Endothelial cell of umbilical vein (primary cell): ENCODE data around the gene SARS1. TPM values are rescaled to one million over a fixed set of nuclear protein-coding genes. Genes with fewer than 3 reads are reported as not detected.
"Not testable (repeated sequence)": the region's sequence is repeated elsewhere in the genome, so short reads cannot be mapped to it uniquely, and the experiment has no call there.

Experiments
- BruUV-seq: library from RNA; stranded (reverse); fragments of 400-500 nt; replicated peaks from 2 replicates; lab custom pipeline; 2021; lab: Mats Ljungman, UMichigan
- CTCF ChIA-PET: fragments of 300-600, 350-600 bp; sonication (Branson Sonifier 250); formaldehyde crosslinking; loops from one replicate; lab custom pipeline; 2021; ENCODE audit warnings: antibody characterized with exemption, inconsistent platforms; lab: Charles Lee
- POLR2A ChIA-PET: fragments of 300-600, 350-600 bp; sonication (Branson Sonifier 250); formaldehyde crosslinking; loops from one replicate; lab custom pipeline; 2021; ENCODE audit warnings: antibody characterized with exemption, inconsistent platforms; lab: Charles Lee
- DNase-seq: peaks from one replicate; pipeline ENCODE4 v3.0.0-alpha.2; 2011; ENCODE audit warnings: low read depth, low spot score
- FAIRE-seq: peaks from 2 replicates; lab custom pipeline; 2011; peaks lifted over from hg19 to GRCh38; lab: Jason Lieb, UNC
- H2AFZ ChIP-seq: 2 replicates; pipeline ENCODE4 v1.6.0; 2012; ENCODE audit warnings: low read depth, low read length, control low read depth, inconsistent platforms
- H3K27ac ChIP-seq: 2 replicates; pipeline ENCODE4 v1.5.1; 2011; ENCODE audit warnings: low read depth, mild to moderate bottlenecking, control low read depth, low read length, moderate library complexity; ENCODE audit not compliant: insufficient read depth
- H3K27me3 ChIP-seq, 2 experiments: 2 replicates each; pipeline versions ENCODE4 v1.6.0 to v1.6.1; 2011; ENCODE audit warnings: low read length in 2 of 2, mixed read lengths in 1 of 2; ENCODE audit not compliant: control insufficient read depth in 2 of 2, insufficient read depth in 2 of 2
- H3K36me3 ChIP-seq, 2 experiments: 2 replicates in 1 of 2; 3 replicates in 1 of 2; pipeline ENCODE4 v1.5.1; 2011; ENCODE audit warnings: low read length in 2 of 2, mild to moderate bottlenecking in 1 of 2, moderate library complexity in 1 of 2; ENCODE audit not compliant: control insufficient read depth in 2 of 2, insufficient read depth in 2 of 2; ENCODE audit errors: extremely low read depth in 1 of 2
- H3K4me1 ChIP-seq: 3 replicates; pipeline ENCODE4 v1.5.1; 2011; ENCODE audit warnings: mild to moderate bottlenecking, low read length; ENCODE audit not compliant: control insufficient read depth, insufficient read depth; ENCODE audit errors: extremely low read depth
- H3K4me2 ChIP-seq: 2 replicates; pipeline ENCODE4 v1.6.1; 2011; ENCODE audit warnings: low read length, control low read depth, mixed read lengths; ENCODE audit not compliant: insufficient read depth
- H3K4me3 ChIP-seq, 3 experiments: fragments of 200-600 bp in 1 of 3; sonication (generic), shearing (Covaris generic) in 1 of 3; replicated peaks in 1 of 3; 2 replicates each; pipeline ENCODE4 v1.5.1; 2011 to 2016; ENCODE audit warnings: control low read depth in 3 of 3, low read length in 3 of 3, mild to moderate bottlenecking in 2 of 3, inconsistent platforms in 1 of 3, low read depth in 1 of 3, moderate library complexity in 1 of 3; ENCODE audit not compliant: insufficient read depth in 1 of 3
- H3K79me2 ChIP-seq: 2 replicates; pipeline ENCODE4 v1.6.0; 2012; ENCODE audit warnings: low read length, inconsistent platforms; ENCODE audit not compliant: control insufficient read depth, insufficient read depth
- H3K9ac ChIP-seq: replicated peaks from 2 replicates; pipeline ENCODE3; 2011; ENCODE audit warnings: low read length, control low read depth; ENCODE audit not compliant: insufficient read depth; ENCODE audit errors: extremely low read depth
- H3K9me1 ChIP-seq: replicated peaks from 3 replicates; pipeline ENCODE4 v1.6.0; 2011; ENCODE audit warnings: mild to moderate bottlenecking, low read length; ENCODE audit not compliant: control insufficient read depth, insufficient read depth; ENCODE audit errors: extremely low read depth
- H3K9me3 ChIP-seq: replicated peaks from 2 replicates; pipeline ENCODE4 v1.5.1; 2012; ENCODE audit warnings: low read length, inconsistent platforms; ENCODE audit not compliant: control insufficient read depth, insufficient read depth
- H4K20me1 ChIP-seq: replicated peaks from 2 replicates; pipeline ENCODE3; 2011; ENCODE audit warnings: mild to moderate bottlenecking, low read length; ENCODE audit not compliant: control insufficient read depth, insufficient read depth; ENCODE audit errors: extremely low read depth
- EZH2 ChIP-seq: IDR thresholded peaks from 2 replicates; pipeline ENCODE4 v1.6.1; 2012; ENCODE audit warnings: borderline replicate concordance, low read depth, mild to moderate bottlenecking, moderate library complexity, low read length, inconsistent platforms; ENCODE audit not compliant: severe bottlenecking
- FOS ChIP-seq: IDR thresholded peaks from 2 replicates; pipeline ENCODE4 v1.6.1; 2011; ENCODE audit warnings: mild to moderate bottlenecking, low read length, moderate library complexity, borderline replicate concordance; ENCODE audit not compliant: insufficient read depth
- GATA2 ChIP-seq: IDR thresholded peaks from 2 replicates; pipeline ENCODE4 v1.7.0; 2011; ENCODE audit warnings: low read depth, mild to moderate bottlenecking, moderate library complexity, mixed read lengths, low read length; ENCODE audit not compliant: insufficient read length, insufficient read depth
- JUN ChIP-seq: IDR thresholded peaks from 2 replicates; pipeline ENCODE4 v1.6.1; 2011; ENCODE audit warnings: borderline replicate concordance, low read depth; ENCODE audit not compliant: insufficient read length, insufficient read depth
- MYC ChIP-seq: IDR thresholded peaks from one replicate; pipeline ENCODE4 v1.6.1; 2011; ENCODE audit warnings: mild to moderate bottlenecking, low read depth, low read length
- POLR2A ChIP-seq: IDR thresholded peaks from 2 replicates; pipeline ENCODE4 v1.6.1; 2012; ENCODE audit warnings: low read depth, mild to moderate bottlenecking, control low read depth, low read length
- POLR2AphosphoS5 ChIP-seq: IDR thresholded peaks from 2 replicates; pipeline ENCODE4 v1.6.1; 2012; ENCODE audit warnings: low read depth, mild to moderate bottlenecking, control low read depth, low read length, moderate library complexity; ENCODE audit not compliant: insufficient read depth
- dilution Hi-C: fragments of 300-500 bp; cut with MboI; formaldehyde crosslinking; loops from one replicate; pipeline ENCODE4 v1.15.0; 2019; ENCODE audit warnings: low sequenced_read_pairs; ENCODE audit not compliant: extremely low pct_ligation_motif_present
- intact Hi-C: fragments of 100-400 bp; cut with micrococcal nuclease; formaldehyde crosslinking; loops from one replicate; pipeline ENCODE4 v1.10.0; 2022
- polyA plus RNA-seq, 4 experiments: library from polyadenylated mRNA; depleted of rRNA in 3 of 4; stranded (reverse) in 3 of 4; unstranded in 1 of 4; fragments of >200 nt; gene quantifications; 2 replicates each; pipeline versions ENCODE4 v1.2.1 to v1.2.3, GENCODE V29; 2011 to 2012; ENCODE audit warnings: missing spikeins in 1 of 4
- total RNA-seq: library from RNA; stranded (reverse); gene quantifications from 2 replicates; pipeline ENCODE4 v1.2.3, GENCODE V29; 2021
- TF ChIP-seq, protein P1 (sequence below), 2 donors: IDR thresholded peaks; 1 replicate in 1 of 2; 2 replicates in 1 of 2; pipeline ENCODE4 v1.5.1; 2011; ENCODE audit warnings: low read length in 2 of 2, mild to moderate bottlenecking in 2 of 2, moderate library complexity in 2 of 2, control low read depth in 1 of 2, inconsistent platforms in 1 of 2, low read depth in 1 of 2; ENCODE audit not compliant: insufficient read depth in 1 of 2; ENCODE audit errors: extremely low read depth in 1 of 2
- TF ChIP-seq, protein P2 (sequence below): IDR thresholded peaks from 2 replicates; pipeline ENCODE4 v1.6.1; 2011; ENCODE audit not compliant: insufficient read depth, insufficient read length

SARS1 gene
- total and polyA plus RNA-seq, 2 donors (not counting 3 experiments of a cell fraction or from before 2014, with no cell fraction given), result 110 to 178 TPM

DNA sequence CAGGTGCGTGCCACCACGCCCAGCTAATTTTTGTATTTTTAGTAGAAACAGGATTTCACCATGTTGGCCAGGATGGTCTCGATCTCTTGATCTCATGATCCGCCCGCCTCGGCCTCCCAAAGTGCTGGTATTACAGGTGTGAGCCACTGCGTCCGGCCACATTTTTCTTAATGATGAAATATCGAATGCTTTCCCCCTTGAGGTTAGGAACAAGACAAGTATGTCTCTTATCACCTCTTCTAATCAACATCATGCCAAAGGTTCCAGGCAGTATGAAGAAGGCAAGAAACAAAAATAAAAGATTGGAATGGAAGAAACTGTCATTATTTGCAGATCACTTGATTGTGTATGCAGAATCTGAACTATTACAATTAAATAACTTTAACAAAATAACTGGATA, 7.5 kb downstream of the SARS1 start:
- CTCF ChIA-PET, H3K27ac ChIP-seq, dilution Hi-C loops, H3K9me1 ChIP-seq, H3K27me3 ChIP-seq, H2AFZ ChIP-seq, H3K4me2 ChIP-seq, H3K9me3 ChIP-seq, BruUV-seq, H3K4me1 ChIP-seq, POLR2A ChIA-PET, DNase-seq, H3K9ac ChIP-seq, H3K36me3 ChIP-seq, FAIRE-seq, H3K4me3 ChIP-seq, intact Hi-C loops: not testable (repeated sequence)
- Histone ChIP-seq H3K79me2 (peaks cover 83% of the 10 kb centered on the region), H4K20me1 (peaks cover 20% of the 10 kb centered on the region)

DNA sequence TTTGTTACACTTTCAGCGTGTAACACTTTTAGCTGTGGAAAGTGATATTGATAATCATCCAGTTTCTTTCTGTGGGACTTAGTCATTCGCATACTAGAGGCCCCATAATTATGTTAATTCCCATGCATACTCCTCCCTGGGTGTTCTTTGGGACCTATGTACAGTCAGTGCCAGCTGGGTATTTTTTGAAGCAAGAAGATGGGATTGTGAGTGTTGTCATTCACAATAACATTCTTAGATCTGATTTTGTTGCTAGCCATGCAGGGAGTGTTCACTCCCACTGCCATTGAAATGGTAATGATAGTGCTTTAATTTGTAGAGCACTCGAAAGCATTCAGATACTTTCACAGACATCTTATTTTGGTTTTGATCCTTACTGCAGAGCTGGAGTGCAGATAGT, 11.6 kb downstream of the SARS1 start:
- ChIA-PET CTCF (interaction anchor here (1.1 to 3.5 kb wide), 3 partner anchors 12 to 125 kb away, joined by 4 to 20 read pairs (median 4); partner anchors contain the start of gene SARS1), POLR2A (no interaction called here)
- Histone ChIP-seq H3K4me2 (no peak overlapping the region), H3K9ac (no peak overlapping the region), H3K9me1 (no peaks in the 10 kb centered on the region), H3K9me3 (no peaks in the 10 kb centered on the region), H3K27ac (no peak overlapping the region), H3K4me3 (no peak overlapping the region), H3K27me3 (no peaks in the 10 kb centered on the region), H4K20me1 (peaks cover 8% of the 10 kb centered on the region), H2AFZ (no peak overlapping the region), H3K36me3 (peaks cover 11 to 14% of the 10 kb centered on the region in 2 experiments), H3K79me2 (peaks cover 56% of the 10 kb centered on the region), H3K4me1 (no peaks in the 10 kb centered on the region)
- no TSS peak for BruUV-seq
- DNase-seq, result no peak
- TF ChIP-seq POLR2AphosphoS5 (no peak), FOS (no peak), GATA2 (no peak), MYC (no peak), EZH2 (no peak), JUN (no peak), POLR2A (no peak)
- TF ChIP-seq, protein P1, sequence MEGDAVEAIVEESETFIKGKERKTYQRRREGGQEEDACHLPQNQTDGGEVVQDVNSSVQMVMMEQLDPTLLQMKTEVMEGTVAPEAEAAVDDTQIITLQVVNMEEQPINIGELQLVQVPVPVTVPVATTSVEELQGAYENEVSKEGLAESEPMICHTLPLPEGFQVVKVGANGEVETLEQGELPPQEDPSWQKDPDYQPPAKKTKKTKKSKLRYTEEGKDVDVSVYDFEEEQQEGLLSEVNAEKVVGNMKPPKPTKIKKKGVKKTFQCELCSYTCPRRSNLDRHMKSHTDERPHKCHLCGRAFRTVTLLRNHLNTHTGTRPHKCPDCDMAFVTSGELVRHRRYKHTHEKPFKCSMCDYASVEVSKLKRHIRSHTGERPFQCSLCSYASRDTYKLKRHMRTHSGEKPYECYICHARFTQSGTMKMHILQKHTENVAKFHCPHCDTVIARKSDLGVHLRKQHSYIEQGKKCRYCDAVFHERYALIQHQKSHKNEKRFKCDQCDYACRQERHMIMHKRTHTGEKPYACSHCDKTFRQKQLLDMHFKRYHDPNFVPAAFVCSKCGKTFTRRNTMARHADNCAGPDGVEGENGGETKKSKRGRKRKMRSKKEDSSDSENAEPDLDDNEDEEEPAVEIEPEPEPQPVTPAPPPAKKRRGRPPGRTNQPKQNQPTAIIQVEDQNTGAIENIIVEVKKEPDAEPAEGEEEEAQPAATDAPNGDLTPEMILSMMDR (IDR thresholded peaks at IDR 0.05; ENCODE audit: extremely low read depth in 1 of 2, insufficient read depth in 1 of 2, low read depth in 1 of 2, low read length in 2 of 2), result no peak
- TF ChIP-seq, protein P2, sequence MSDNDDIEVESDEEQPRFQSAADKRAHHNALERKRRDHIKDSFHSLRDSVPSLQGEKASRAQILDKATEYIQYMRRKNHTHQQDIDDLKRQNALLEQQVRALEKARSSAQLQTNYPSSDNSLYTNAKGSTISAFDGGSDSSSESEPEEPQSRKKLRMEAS, result no peak
- FAIRE-seq, result no peak
- intact Hi-C loops, result no loop called here
- dilution Hi-C loops, result no loop called here
